Measurements from ENCODE around the gene SLC14A1.

Gene SLC14A1

DNA sequence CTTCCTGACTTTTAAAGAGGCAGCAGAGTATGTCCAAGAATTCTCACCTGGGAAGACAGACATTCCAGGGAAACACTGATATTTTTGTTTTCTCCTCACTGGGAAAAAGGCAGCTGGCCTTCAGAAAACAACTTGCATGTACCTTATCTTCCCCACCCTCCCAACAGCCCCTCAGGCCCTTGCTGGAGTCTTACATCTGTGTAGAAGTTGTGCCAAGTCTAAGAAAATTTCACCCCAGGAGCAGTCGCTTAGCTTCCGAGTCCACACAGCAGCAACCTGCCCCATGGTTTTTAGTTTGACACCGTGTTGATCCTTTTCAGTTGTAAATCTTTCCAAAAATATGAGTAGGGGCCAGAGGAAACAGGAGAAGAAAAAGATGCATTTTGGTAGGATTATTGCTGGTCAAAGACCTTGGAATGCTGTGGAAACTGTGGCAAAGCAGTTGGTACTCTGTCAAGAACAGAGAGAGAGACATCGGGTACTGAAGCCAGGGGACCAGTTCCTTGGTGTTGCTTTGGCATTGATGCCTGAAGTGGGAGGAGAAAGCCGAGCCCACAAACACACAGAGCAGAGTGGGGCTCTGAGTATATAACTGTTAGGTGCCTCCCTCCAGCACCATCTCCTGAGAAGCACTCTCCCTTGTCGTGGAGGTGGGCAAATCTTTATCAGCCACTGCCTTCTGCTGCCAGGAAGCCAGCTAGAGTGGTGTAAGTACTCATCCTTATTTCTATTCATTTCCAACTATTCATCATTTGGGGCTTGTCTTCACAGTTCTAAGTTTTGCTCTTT lies at the start of gene SLC14A1:
Gene SLC14A1 (plus strand): TSS at position 615 of the 789 bp plus-strand sequence. CDS start 6,140 bp downstream, outside the sequence.
- TF ChIP-seq POLR2A (IDR thresholded peaks at IDR 0.05; ENCODE audit: low read depth, low read length): no peak
- FAIRE-seq (no peak), DNase-seq (ENCODE audit: insufficient read length, low spot score) (no peak)

DNA sequence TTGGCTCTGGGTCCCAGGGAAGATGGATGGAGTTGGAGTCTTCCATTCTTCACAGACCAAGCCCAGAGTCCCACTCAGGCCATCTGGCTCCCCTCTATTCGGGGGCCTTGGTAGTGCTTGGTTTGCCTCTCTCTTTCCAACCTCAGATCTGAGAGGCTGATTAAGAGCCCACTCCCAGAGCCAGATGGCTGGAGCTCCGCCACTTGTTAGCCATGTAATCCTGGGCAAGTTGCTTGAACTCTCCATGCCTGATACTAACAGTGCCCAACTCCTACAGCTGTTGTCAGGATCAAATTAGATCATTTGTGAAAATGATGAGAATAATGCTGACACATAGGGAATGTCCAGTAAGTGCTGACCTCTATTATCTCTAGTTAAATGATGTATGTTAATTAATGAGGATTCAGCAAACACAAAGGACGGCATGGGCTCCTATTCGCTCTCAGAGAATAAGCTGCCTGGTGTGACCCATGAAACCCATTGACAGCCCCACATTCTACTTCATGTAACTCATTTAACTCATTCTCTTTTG lies 46.6 kb upstream of the SLC14A1 start:
- no peak for TF ChIP-seq POLR2A (IDR thresholded peaks at IDR 0.05; ENCODE audit: low read depth, low read length)
- FAIRE-seq: no peak
- DNase-seq (ENCODE audit: insufficient read length, low spot score): no peak

DNA sequence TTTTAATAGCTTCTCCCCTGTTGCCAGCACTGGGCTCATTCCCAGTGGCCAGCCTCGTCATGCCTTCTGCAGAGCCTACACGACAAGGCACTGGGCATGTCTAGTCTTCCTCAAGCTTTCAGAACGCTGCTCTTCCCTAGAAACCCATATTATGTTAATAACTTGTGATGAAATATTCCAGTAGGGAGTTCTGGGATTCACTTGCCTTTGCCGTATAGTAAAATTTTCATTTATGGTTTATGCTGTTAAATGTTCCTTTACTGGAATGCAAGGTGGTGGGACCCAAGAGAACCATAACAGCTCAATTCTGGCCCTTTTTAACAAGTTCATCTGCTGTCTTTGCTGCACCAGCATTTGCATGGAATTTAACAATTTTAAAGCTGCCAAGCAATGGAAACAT lies 45.5 kb upstream of the SLC14A1 start:
- FAIRE-seq: no peak
- DNase-seq (ENCODE audit: insufficient read length, low spot score): no peak
- no peak for TF ChIP-seq POLR2A (IDR thresholded peaks at IDR 0.05; ENCODE audit: low read depth, low read length)

DNA sequence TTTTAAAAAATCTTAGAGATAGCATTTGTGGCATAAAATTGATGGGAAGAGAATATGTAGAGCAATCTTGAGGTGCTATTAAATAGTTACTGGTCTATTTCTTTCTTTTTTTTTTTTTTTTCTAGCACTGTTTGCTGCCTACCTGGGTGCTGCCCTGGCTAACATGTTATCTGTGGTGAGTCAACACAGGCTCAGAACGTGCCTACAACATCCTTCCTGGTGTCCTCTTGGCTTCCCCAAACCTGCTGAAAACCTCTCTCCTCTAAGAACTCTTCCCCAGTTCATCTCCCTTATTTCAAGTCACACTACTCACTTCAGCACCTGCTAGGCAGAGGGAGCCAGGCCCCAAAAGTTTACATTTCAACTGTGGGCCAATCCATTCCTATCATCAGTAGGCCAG lies 45.1 kb upstream of the SLC14A1 start:
- no peak for TF ChIP-seq POLR2A (IDR thresholded peaks at IDR 0.05; ENCODE audit: low read depth, low read length)
- no peak for DNase-seq (ENCODE audit: insufficient read length, low spot score)
- no peak for FAIRE-seq

DNA sequence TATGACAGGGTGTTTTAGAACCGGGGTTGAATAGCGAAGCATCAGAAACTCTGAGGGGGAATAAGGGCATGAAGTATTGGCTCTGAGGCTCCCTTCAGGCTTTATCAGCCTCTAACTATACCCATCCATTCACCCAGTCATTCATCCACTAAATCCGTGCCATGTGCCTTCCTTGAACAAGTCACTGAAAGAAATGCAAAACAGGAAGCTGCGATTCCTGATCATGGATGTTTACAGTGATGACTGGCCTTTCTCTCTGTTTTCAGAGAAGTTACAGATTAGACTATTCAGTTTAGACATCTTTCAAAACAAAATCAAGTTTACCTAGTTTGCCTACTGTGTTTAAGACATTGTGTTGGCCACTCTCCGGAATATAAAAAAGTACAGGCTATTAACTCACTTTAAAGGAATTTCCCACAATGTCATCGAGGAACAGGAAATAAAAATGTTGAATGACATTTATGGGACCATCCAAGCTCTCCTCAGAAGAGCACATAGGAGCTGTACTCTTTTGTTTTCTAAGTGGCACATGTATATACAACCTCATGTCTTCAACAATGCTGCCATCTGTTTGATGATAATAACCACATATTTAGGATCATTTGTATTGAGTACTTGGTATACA lies 43.8 kb upstream of the SLC14A1 start:
- DNase-seq (ENCODE audit: insufficient read length, low spot score): no peak
- TF ChIP-seq POLR2A (IDR thresholded peaks at IDR 0.05; ENCODE audit: low read depth, low read length): no peak

DNA sequence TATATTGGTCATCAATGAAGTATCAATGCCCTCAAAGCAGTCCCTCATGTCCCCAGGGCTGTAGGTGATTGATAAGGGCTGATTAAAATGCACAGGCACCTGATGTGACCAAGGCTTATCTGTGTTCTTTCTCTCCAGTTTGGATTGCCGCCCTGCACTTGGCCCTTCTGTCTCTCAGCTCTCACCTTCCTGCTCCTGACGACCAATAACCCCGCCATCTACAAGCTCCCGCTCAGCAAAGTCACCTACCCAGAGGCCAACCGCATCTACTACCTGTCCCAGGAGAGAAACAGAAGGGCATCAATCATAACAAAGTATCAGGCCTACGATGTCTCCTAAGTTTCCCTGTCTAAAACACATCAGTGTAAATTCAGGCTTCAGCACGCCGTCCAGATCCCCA lies 41.8 kb upstream of the SLC14A1 start:
- FAIRE-seq (no peak), DNase-seq (ENCODE audit: insufficient read length, low spot score) (no peak)
- no peak for TF ChIP-seq POLR2A (IDR thresholded peaks at IDR 0.05; ENCODE audit: low read depth, low read length)

More for the DNA sequence above, 43.8 kb upstream of the SLC14A1 start:
- FAIRE-seq: no peak

DNA sequence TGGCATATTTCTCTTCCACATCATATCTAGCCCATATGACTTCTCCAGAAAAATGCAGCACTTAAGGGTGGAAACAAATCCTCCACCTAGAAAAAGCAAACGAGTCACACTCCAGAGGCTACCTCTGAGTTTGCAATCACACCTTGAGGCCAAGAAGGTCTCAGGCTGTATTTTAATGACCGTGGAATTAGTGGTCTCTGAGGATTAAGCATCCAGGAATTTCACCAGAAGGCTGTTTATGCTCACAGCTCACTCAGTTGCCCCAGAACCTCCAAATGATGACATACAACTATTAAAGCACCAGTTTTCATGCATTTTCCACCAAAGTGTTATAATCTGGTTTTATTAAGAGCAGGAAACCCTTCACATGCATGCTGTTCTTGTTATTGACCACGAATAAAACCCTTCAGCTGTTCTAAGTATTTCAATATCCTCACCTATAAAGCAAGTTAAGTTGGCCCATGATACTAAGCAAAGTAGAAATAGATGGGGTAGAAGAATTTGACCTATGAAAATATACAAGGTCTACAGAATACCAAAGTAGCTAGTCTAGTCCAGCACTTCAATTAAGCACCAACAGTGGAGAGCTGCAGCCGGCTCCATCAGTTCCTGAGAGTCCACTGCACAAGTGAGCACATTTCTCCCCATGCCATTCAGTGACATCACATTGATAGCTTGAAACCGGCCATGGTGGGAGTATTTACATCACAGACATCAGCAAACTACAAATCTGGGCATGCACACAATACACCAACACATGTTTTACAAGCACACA lies 39.5 kb upstream of the SLC14A1 start:
- DNase-seq (ENCODE audit: insufficient read length, low spot score): no peak
- FAIRE-seq: no peak
- no peak for TF ChIP-seq POLR2A (IDR thresholded peaks at IDR 0.05; ENCODE audit: low read depth, low read length)

DNA sequence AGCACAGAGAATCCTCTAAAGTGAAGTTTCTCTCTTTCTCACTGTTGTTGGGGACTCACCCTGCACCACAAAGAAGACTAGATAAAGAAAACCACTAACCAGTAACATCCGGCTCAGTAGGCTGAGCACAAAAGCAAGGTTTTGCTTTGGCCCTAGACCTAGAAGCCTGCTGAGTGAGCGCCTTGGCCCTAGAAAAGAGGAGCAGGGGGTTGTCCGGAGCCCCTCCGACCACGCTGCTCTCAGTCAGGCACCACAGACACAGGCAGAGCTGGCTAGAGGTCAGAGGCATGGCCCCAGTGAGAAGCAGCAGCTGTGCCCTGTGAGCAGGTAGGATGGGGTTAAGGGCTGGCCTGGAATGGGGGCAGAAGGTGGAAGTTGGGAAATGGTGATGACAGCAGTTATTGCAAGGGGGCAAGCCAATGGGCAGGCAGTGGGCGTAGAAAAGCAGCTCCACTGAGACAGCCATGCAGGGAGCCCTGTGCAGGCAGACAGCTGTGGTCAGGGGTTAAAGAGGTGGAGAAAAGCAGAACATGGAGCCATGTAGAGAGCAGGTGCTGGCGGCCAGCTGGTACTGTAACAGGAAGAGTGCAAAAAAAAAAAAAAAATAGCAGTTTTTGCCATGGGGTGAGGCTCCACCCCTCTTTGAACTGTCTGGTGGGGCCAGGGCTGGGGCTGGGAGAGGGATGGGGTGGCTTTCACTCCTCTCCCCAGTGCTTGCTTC lies 36.9 kb upstream of the SLC14A1 start:
- no peak for TF ChIP-seq POLR2A (IDR thresholded peaks at IDR 0.05; ENCODE audit: low read depth, low read length)
- no peak for DNase-seq (ENCODE audit: insufficient read length, low spot score)
- FAIRE-seq: no peak

DNA sequence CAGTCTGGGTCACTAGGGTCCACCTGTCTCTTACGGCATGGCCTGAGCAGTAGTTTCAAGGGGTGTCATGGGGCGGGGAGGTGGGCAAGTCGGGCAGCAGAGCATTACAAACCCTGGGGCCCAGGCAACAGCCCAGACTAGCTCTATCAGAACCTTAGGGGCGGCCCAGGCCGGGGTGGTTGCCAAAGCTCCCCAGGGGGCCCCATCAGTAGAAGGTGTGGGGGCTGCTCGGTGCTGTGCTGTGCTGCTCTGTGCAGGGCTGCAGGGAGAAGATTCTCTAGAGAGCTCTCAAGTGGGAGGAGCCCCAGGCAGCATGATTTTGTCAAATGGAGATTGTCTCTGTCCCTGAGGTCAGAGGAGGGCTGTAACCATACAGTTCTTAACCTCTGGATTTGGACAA lies 36.4 kb upstream of the SLC14A1 start:
- no peak for TF ChIP-seq POLR2A (IDR thresholded peaks at IDR 0.05; ENCODE audit: low read depth, low read length)
- no peak for DNase-seq (ENCODE audit: insufficient read length, low spot score)
- FAIRE-seq: no peak

DNA sequence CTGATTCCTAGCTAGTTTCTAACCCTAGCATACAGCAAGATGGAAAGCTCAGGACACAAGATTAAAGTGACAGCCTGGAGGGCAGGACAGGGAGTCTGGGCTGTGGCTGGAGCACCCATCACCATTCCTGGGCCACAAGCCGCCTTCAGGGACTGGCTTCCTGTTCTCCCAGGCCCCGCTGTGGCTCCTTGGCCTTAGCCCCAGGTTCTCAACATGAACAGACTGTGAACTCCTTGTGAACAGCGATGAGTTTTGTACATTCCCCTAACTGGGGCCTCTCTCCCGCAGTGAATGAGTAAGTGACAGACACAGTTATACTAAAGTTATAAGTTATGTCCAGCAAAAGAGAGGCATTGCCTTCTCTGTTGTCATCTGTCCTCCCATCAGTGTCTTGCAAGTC lies 35.9 kb upstream of the SLC14A1 start:
- no peak for TF ChIP-seq POLR2A (IDR thresholded peaks at IDR 0.05; ENCODE audit: low read depth, low read length)
- FAIRE-seq (no peak), DNase-seq (ENCODE audit: insufficient read length, low spot score) (no peak)

DNA sequence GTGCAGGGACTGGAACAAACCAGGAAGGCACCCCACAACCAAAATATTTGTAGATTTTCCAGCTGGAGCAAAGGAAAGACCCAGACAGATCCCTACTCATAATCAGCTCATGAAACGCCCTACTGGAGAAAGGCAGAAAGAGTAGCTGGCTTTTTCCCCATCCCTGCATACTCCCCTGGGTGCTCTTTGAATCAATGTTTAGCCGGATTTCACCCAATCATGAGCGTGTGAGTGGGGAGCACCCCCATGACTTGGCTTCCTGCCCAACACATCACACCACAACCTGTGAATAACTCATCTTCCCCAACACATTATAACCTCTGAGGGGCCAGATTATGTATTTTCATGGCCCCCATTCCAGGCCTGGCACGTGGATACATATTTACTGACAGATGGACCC lies 35.1 kb upstream of the SLC14A1 start:
- DNase-seq (ENCODE audit: insufficient read length, low spot score): no peak
- no peak for FAIRE-seq
- no peak for TF ChIP-seq POLR2A (IDR thresholded peaks at IDR 0.05; ENCODE audit: low read depth, low read length)

DNA sequence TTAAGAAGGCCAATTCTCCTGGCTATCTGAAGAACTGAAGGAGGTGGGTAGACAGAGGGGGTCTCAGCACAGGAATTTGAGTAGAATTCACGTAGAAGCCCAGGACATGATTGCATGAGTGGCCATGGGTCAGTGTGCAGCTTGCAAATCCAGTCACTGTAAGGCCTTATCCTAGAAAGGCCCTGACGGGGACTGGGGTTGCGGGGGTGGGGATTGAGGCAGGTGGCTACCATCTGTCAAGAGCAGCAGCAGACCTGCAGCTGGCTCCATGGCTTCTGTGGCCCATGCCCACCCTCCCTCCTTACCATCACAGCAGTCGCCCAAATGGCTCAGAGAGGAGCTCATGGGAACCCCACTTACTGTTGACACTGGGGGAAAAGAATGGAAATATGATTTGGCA lies 34.6 kb upstream of the SLC14A1 start:
- TF ChIP-seq POLR2A (IDR thresholded peaks at IDR 0.05; ENCODE audit: low read depth, low read length): no peak
- DNase-seq (ENCODE audit: insufficient read length, low spot score): no peak
- FAIRE-seq: no peak

DNA sequence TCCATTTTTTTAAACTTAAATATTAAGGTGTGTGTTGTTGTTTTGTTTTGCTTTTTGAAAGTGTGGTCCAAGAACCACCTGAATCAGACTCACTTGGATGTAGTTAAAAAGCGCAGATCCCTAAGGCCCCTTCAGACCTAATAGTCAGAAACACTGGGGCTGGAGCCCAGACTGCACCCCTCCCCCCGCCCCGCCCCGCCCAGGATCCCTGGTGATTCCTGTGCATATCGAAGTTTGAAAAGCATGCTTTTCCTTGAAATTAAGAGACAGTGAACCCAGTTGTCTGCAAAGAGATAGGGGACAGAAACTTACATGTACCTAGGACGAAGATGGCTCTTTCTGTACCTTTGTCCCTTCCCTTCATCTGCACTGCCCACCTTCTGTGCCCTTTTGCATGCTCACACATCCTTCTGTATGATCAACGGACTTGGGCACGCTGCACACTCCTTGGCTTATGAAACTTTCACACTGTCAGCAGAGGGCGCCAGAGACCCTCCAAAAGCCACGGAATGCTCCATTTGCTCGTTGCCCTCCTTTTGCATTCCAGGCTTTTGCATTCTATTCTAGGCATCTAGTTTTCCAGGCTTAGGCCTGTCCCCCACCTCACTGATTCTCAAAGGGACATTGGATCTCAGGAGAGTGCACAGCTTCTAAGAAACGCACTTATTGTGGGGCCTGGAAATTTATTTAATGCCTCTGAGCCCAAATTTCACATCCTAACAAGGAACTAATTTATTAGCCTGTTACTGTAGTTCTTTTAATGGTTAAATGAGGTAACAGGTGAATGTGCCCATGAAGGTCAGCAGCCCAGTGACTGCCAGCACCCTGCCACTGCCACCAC lies 32.8 kb upstream of the SLC14A1 start:
- FAIRE-seq: peak; percentile 65
- no peak for TF ChIP-seq POLR2A (IDR thresholded peaks at IDR 0.05; ENCODE audit: low read depth, low read length)
- peak; percentile 19 for DNase-seq (ENCODE audit: insufficient read length, low spot score)

All from H54 (cell line).